LNCAP (cell line): Measurements from ENCODE around the gene ZNF407.

Experiments
- TF ChIP-seq, protein P1 (sequence below): fragments of 450-650 bp; IDR thresholded peaks from 2 replicates; pipeline ENCODE4 v1.5.1; 2017; ENCODE audit warnings: mild to moderate bottlenecking

Gene ZNF407

DNA sequence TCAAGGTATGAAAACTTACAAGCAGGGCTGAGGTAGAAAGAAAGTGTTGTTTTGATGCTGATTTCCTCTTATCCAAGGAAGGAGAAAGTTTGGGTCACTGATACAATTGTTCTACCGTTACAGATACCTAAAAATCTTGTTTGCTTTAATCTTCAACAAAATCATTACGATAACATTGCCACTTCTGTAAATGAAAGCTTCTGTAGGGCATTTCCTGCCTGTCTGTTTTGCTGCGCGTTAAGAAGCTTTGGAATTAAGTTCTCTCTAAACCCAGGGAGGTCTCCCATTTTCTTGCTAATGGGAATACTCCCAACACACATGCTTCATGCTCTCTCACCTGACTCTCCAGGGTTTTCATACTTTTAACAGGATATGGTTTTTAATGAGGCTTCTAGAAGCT, 352.8 kb downstream of the ZNF407 start:
- TF ChIP-seq, protein P1, sequence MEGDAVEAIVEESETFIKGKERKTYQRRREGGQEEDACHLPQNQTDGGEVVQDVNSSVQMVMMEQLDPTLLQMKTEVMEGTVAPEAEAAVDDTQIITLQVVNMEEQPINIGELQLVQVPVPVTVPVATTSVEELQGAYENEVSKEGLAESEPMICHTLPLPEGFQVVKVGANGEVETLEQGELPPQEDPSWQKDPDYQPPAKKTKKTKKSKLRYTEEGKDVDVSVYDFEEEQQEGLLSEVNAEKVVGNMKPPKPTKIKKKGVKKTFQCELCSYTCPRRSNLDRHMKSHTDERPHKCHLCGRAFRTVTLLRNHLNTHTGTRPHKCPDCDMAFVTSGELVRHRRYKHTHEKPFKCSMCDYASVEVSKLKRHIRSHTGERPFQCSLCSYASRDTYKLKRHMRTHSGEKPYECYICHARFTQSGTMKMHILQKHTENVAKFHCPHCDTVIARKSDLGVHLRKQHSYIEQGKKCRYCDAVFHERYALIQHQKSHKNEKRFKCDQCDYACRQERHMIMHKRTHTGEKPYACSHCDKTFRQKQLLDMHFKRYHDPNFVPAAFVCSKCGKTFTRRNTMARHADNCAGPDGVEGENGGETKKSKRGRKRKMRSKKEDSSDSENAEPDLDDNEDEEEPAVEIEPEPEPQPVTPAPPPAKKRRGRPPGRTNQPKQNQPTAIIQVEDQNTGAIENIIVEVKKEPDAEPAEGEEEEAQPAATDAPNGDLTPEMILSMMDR: no peak

DNA sequence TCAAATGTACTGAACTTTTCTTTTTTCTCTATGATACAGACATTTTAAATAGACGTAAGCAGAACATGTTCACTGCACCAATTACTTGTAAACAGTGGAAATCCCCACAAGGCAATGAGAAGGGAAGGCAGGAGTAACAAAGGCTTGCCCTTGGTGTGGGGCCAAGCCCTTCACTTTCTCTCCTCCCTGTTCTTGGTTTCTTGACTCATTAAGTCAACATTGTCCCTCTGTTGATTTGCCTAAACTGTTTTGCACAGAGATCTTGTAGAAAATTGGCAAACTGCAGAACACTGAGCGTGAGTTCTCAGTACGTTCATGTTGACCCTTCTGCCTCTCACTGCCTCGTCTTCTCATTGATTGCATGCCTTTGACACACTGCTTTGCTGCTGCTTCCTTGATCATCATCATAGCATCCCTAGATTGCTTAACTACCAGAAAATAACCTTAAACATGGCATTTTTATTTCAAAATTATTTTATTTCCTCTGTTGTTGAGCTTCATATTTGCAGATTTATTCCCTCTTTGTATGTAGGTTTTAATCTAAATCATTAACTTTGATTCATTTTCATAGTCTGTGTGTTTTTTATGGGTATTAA, 353.6 kb downstream of the ZNF407 start:
- TF ChIP-seq, protein P1: no peak

DNA sequence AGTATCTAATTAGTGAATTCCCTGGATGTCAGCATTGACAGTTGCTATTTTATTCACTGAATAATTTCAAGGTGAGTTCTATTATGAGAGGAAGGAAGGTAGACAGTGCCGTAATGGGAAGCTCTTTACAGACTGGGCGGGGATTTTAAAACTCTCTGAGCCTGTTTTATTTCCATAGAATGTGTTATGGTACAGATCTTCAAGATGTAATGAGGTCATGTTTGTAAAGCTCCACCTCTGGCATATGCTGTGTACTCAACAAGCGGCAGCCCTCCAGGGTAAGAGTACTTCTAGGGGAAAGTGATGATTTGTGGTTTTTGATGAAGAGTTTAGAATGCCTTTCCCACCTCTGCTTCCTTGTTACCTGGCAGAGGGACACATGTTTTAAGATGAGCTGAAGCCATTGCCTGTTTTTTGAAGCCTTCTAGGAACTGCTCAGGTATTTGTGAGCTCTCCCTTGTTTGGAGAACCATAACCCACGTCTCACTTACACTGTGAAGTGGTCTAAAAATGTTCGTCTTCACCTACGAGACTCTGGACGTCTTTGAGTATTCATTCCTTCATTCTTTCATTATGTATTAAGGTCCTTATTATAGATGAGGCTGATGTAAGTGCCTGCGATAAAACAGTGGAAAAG, 360.0 kb downstream of the ZNF407 start:
- TF ChIP-seq, protein P1: no peak

DNA sequence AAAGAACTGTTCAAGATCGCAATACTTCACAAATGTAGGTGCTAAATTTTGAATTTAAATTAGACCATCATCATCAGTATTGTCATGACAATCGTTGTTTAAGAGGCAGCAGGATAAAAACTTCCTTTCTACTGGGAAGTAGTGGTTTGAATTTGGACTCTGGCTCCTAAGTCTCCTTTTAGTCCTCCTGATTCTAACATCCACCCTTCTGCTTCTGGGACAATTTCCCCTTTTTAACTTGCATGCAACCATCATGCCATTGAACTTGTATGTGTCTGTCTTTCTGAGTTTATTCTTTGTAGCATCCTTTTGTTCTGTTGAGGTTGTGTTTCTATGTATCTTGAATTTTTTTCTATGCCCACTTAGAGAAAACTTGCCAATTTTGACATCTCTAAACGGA, 361.5 kb downstream of the ZNF407 start:
- TF ChIP-seq, protein P1: no peak

DNA sequence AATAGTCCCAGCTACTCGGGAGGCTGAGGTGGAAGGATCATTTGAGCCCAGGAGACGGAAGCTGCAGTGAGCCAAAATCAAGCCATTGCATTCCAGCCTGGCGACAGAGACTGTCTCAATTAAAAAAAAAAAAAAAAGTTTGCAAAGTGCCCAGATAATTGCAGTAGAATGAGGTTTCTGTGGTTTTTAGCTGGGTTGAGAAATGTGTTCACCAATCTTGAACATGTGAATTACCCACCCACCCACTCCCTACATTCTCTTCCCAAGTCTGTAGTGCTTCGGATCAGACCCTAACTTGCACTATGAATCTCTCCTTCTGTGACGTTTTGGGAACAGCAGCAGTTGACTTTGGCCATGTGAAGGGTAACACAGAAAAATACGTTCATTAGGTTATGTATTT, 363.9 kb downstream of the ZNF407 start:
- TF ChIP-seq, protein P1: no peak

DNA sequence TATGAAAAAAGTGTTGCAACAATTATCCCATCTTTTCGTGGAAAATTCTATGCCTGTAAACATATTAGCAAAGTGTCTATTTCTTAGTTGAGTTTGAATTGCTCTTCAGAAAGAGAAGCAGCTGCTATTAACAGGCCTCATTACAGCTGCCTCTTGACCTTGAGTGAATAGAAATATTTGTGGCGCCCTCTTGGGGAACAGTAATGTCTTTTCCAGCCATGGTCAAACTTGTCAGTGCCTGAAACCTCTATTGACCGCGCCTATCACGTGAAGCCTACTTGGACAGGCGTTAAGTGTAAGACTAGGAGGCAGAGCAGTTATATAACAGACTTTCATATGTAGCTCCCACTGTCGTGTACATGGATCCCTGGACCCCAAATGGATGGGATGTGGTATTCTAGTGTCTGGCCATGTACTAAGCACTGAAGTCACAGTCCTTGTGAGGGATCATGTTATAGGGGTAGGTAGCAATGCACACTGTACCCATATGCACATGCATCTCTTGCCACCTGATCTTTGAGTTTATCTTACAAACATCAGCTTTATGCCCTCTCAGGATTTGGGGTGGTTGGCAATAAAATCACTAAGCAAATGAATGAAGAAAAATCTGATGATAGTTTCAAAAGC, 366.3 kb downstream of the ZNF407 start:
- TF ChIP-seq, protein P1: peak; percentile 54; the same call in 1 of the 2 replicates

DNA sequence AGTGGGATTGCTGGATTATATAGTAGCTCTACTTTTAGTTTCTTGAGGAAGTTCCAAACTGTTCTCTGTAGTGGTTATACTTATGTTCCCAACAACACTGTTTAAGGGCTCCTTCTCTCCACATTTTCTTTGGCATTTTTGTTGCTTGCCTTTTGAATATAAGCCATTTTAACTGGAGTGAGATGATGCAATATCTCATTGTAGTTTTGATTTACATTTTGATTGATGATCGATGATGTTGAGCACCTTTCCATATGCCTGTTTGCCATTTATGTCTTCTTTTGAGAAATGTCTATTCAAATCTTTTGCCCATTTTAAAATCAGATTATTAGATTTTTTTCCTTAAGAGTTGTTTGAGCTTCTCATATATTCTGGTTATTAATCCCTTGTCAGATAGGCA, 368.0 kb downstream of the ZNF407 start:
- TF ChIP-seq, protein P1: no peak
